Thyroid gland (tissue), 4 donors: ENCODE data around the gene IL2RG. TPM values are rescaled to one million over a fixed set of nuclear protein-coding genes. Genes with fewer than 3 reads are reported as not detected.

Source experiments
- DNase-seq, 2 donors: peaks; one replicate each; pipeline ENCODE4 v3.0.0-alpha.2; 2019
- H3K27ac ChIP-seq, 3 donors: fragments of 200-600 bp; sonication (generic); 1 replicate in 2 of 3; 2 replicates in 1 of 3; pipeline ENCODE4 v1.5.1; 2016 to 2019; ENCODE audit warnings: mild to moderate bottlenecking in 1 of 3, moderate library complexity in 1 of 3
- H3K27me3 ChIP-seq: fragments of 200-600 bp; sonication (generic); one replicate; pipeline ENCODE4 v1.5.1; 2019
- H3K36me3 ChIP-seq, 2 donors: fragments of 200-600 bp; sonication (generic); one replicate each; pipeline ENCODE4 v1.5.1; 2016 to 2019
- H3K4me1 ChIP-seq, 2 donors: fragments of 200-600 bp; sonication (generic); one replicate each; pipeline ENCODE4 v1.5.1; 2017 to 2019
- H3K4me3 ChIP-seq, 3 donors: fragments of 200-600 bp; sonication (generic); replicated peaks in 1 of 3; 1 replicate in 2 of 3; 2 replicates in 1 of 3; pipeline ENCODE4 v1.5.1; 2016; ENCODE audit warnings: mild to moderate bottlenecking in 1 of 3
- H3K9me3 ChIP-seq: fragments of 200-600 bp; sonication (generic); one replicate; pipeline ENCODE4 v1.5.1; 2017
- POLR2A ChIP-seq, 2 donors: fragments of 450-650 bp; IDR thresholded peaks; one replicate each; pipeline ENCODE4 v1.6.1; 2017; ENCODE audit warnings: antibody characterized with exemption in 2 of 2, mild to moderate bottlenecking in 2 of 2, moderate library complexity in 1 of 2
- WGBS, 2 donors: methylation state at CpG; one replicate each; pipeline ENCODE4 v1.1.5; 2017; 5-methylcytosine and 5-hydroxymethylcytosine counted together
- intact Hi-C: fragments of 100-400 bp; cut with DNase I; formaldehyde crosslinking; loops from one replicate; pipeline ENCODE4 v1.15.1; 2023
- total RNA-seq, 4 donors: library from RNA; depleted of rRNA; stranded (reverse); fragments of >200 nt; gene quantifications; one replicate each; pipeline ENCODE4 v1.2.3, GENCODE V29; 2016
- TF ChIP-seq, protein P1 (sequence below), 6 experiments: fragments of 200-600 bp in 3 of 6; fragments of 450-650 bp in 3 of 6; sonication (generic) in 3 of 6; IDR thresholded peaks; one replicate each; pipeline ENCODE4 v1.5.1; 2016 to 2019; ENCODE audit warnings: antibody characterized with exemption in 6 of 6, mild to moderate bottlenecking in 2 of 6, inconsistent platforms in 1 of 6, moderate library complexity in 1 of 6

IL2RG gene
- total RNA-seq, 4 donors from 2014 or later = 2.1 to 14.8 (median 4.8) TPM

GRCh38 chrX:71118985-71119535 lies 7.7 kb upstream of the IL2RG start:
- no peak for DNase-seq
- Histone ChIP-seq H3K27me3 (no peaks in the 10 kb centered on the region), H3K36me3 (peaks cover 17 to 22% of the 10 kb centered on the region in 2 donors), H3K4me1 (peaks cover 5 to 7% of the 10 kb centered on the region in 2 donors), H3K4me3 (peak overlapping the region in 2 of 3 donors; percentile 57 to 82), H3K9me3 (no peaks in the 10 kb centered on the region), H3K27ac (peak overlapping the region in 2 of 3 donors; percentile 82 to 83)
- WGBS, 2 donors = 4 to 5% methylated on average over 10 to 16 of the region's 17 CpGs
- TF ChIP-seq, protein P1, sequence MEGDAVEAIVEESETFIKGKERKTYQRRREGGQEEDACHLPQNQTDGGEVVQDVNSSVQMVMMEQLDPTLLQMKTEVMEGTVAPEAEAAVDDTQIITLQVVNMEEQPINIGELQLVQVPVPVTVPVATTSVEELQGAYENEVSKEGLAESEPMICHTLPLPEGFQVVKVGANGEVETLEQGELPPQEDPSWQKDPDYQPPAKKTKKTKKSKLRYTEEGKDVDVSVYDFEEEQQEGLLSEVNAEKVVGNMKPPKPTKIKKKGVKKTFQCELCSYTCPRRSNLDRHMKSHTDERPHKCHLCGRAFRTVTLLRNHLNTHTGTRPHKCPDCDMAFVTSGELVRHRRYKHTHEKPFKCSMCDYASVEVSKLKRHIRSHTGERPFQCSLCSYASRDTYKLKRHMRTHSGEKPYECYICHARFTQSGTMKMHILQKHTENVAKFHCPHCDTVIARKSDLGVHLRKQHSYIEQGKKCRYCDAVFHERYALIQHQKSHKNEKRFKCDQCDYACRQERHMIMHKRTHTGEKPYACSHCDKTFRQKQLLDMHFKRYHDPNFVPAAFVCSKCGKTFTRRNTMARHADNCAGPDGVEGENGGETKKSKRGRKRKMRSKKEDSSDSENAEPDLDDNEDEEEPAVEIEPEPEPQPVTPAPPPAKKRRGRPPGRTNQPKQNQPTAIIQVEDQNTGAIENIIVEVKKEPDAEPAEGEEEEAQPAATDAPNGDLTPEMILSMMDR (IDR thresholded peaks at IDR 0.05) = no peak
- TF ChIP-seq POLR2A (IDR thresholded peaks at IDR 0.05) = no peak
- intact Hi-C loops = no loop called here

DNA sequence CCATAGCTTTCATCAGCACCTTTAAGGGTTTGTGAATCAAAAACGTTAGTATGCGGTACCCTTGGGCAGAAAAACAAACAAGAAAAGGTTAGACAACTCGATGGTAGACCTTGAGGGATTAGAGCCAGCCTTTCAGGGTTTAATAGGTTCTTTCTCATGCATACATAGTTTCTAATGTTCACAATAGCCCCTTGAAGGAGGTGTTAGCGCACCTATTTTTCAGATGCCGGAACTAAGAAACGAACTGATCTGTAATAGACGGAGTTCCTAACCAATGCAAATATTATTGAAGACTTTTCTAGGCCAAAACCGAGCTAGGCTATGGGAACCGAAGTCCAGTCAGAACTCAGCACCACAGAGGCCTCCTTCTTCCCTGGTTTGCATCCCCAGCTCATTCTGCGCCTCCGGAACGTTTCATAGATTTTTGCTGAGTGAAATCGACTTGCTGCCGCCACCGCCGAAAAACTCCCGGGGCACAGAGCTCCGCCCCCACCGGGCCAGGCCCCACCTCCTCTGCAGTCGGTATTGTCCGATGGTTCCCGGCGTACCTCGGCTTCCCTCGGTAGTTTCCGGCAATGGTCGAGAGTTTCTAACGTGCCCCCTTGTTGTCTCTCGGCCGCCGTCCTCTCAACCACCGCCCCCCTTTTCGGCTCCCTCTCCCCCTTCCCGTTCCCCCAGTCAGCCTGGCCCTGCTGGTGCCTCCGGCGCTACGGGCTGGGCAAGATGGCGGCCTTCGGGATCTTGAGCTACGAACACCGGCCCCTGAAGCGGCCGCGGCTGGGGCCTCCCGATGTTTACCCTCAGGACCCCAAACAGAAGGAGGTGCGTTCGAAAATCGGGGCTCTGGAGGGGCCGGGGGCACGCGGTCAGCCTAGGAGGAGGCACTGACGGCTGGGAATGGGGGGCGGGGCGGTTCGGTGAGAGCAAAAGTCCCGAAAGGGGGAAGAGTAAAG lies 6.9 kb upstream of the IL2RG start, which contains the start of gene MED12:
Gene MED12 (plus strand): TSS at position 565 of the 953 bp plus-strand sequence. CDS start 159 bp downstream, at position 724.
- Histone ChIP-seq H3K4me3 (peak within 1 kb of the TSS in 2 of 3 donors; percentile 57 to 82), H3K4me1 (peaks cover 5 to 7% of the 10 kb centered on the region in 2 donors), H3K27ac (peak within 1 kb of the TSS; percentile 60 to 83 (median 82)), H3K27me3 (no peaks in the 10 kb centered on the region), H3K9me3 (no peaks in the 10 kb centered on the region), H3K36me3 (peaks cover 17% of the 10 kb centered on the region in 2 donors)
- peak; percentile 82 to 88 for DNase-seq
- peak in 1 of 2 donors; percentile 55 for TF ChIP-seq POLR2A (IDR thresholded peaks at IDR 0.05)
- TF ChIP-seq, protein P1 (IDR thresholded peaks at IDR 0.05) = no peak
- 0 to 1% methylated on average over 23 to 37 of the region's 56 CpGs for WGBS, 2 donors
- intact Hi-C loops = no loop called here

DNA sequence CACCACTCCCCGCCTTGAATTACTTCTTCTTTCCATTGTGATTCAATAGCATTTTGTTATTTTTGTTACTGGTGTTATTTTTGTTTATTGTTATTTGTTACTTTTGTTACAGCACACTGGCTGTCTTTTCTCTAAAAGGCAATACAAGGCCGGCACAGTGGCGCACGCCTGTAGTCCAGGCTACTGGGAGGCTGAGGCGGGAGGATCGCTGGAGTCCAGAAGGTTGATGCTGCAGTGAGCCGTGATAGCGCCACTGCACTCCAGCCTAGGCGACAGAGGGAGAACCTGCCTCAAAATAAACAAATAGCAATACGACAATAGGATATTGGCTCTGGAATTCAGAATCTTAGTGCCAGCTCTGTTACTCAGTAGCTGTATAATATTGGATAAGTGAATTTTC lies 6.0 kb upstream of the IL2RG start:
- 81 to 83% methylated on average over 10 of the region's 10 CpGs for WGBS, 2 donors
- no peaks in the 10 kb centered on the region for H3K9me3 ChIP-seq
- no peaks in the 10 kb centered on the region for H3K27me3 ChIP-seq
- peaks cover 5 to 7% of the 10 kb centered on the region in 2 donors for H3K4me1 ChIP-seq
- DNase-seq = no peak
- TF ChIP-seq POLR2A (IDR thresholded peaks at IDR 0.05) = no peak
- TF ChIP-seq, protein P1 (IDR thresholded peaks at IDR 0.05) = no peak
- H3K27ac ChIP-seq = no peak overlapping the region
- H3K4me3 ChIP-seq = no peak overlapping the region
- H3K36me3 ChIP-seq = peaks cover 9 to 10% of the 10 kb centered on the region in 2 donors
- intact Hi-C loops = no loop called here

DNA sequence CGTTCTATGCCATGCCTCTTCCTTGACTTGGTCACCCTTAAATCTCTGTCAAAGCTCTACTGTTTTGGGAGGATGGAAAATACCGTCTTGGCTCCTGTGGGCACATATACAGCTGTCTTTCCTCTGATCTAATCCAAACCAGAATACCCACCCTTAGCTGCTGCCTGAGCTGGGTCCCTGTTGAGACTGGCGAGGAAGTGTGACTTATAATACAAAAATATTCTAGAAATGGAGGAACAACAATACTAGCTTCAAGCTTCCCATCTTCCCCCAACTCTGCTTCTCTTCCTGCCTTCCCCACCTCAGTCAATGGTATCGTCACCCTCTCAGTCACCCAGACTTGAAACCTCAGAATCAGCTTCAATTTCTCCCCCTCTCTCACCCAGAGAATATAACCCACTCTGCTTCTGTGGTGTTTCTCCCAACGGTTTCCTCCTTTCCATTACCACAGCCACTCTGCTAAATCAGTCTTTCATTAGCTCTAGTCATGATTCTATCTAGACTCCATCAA lies 599 bp upstream of the IL2RG start:
- TF ChIP-seq, protein P1 (IDR thresholded peaks at IDR 0.05) = no peak
- no peak for TF ChIP-seq POLR2A (IDR thresholded peaks at IDR 0.05)
- no peaks in the 10 kb centered on the region for H3K36me3 ChIP-seq
- 70 to 85% methylated on average over 5 of the region's 5 CpGs for WGBS, 2 donors
- intact Hi-C loops = no loop called here
- no peaks in the 10 kb centered on the region for H3K4me1 ChIP-seq
- DNase-seq = no peak
- H3K27me3 ChIP-seq = no peaks in the 10 kb centered on the region
- no peaks in the 10 kb centered on the region for H3K9me3 ChIP-seq
- no peak overlapping the region for H3K27ac ChIP-seq
- H3K4me3 ChIP-seq = no peak overlapping the region
